ENCODE results near the gene POLR2F.
"Not testable (repeated sequence)": the region's sequence is repeated elsewhere in the genome, so short reads cannot be mapped to it uniquely, and the experiment has no call there.

Gene POLR2F

GRCh38 chr22:37973271-37974170, 20.0 kb downstream of the POLR2F start:
- no peak for DNase-seq
- TF ChIP-seq POLR2A (IDR thresholded peaks at IDR 0.05; ENCODE audit: low read length) (no peak), GATA1 (IDR thresholded peaks at IDR 0.05; ENCODE audit: low read depth, low read length) (no peak)

GRCh38 chr22:37975153-37975552, 21.7 kb downstream of the POLR2F start:
- TF ChIP-seq POLR2A (IDR thresholded peaks at IDR 0.05; ENCODE audit: low read length) (no peak), GATA1 (IDR thresholded peaks at IDR 0.05; ENCODE audit: low read depth, low read length) (no peak)
- no peak for DNase-seq

- DNase-seq, result not testable (repeated sequence)
These were observed 22.5 kb downstream of the POLR2F start for GRCh38 chr22:37976022-37976421.

GRCh38 chr22:37976547-37976946, 23.0 kb downstream of the POLR2F start:
- no peak for DNase-seq
- TF ChIP-seq POLR2A (IDR thresholded peaks at IDR 0.05; ENCODE audit: low read length), result no peak
- TF ChIP-seq GATA1 (IDR thresholded peaks at IDR 0.05; ENCODE audit: low read depth, low read length), result no peak

GRCh38 chr22:37979782-37980181, 26.3 kb downstream of the POLR2F start:
- DNase-seq, result no peak
- TF ChIP-seq POLR2A (IDR thresholded peaks at IDR 0.05; ENCODE audit: low read length), result no peak
- TF ChIP-seq GATA1 (IDR thresholded peaks at IDR 0.05; ENCODE audit: low read depth, low read length), result no peak

GRCh38 chr22:37981282-37982011, 27.9 kb downstream of the POLR2F start:
- TF ChIP-seq GATA1 (IDR thresholded peaks at IDR 0.05; ENCODE audit: low read depth, low read length) (no peak), POLR2A (IDR thresholded peaks at IDR 0.05; ENCODE audit: low read length) (no peak)
- DNase-seq, result peak in 1 of 2 experiments; percentile 17

- no peak for DNase-seq
- no peak for TF ChIP-seq POLR2A (IDR thresholded peaks at IDR 0.05; ENCODE audit: low read length)
These were observed 28.8 kb downstream of the POLR2F start for GRCh38 chr22:37982151-37982785.

GRCh38 chr22:37982938-37983859, 29.7 kb downstream of the POLR2F start:
- TF ChIP-seq POLR2A (IDR thresholded peaks at IDR 0.05; ENCODE audit: low read length) (no peak), GATA1 (IDR thresholded peaks at IDR 0.05; ENCODE audit: low read depth, low read length) (no peak)
- peak in 1 of 2 experiments; percentile 23 for DNase-seq

GRCh38 chr22:37983860-37984791, 30.6 kb downstream of the POLR2F start, which contains the start of gene SOX10:
Gene SOX10 (minus strand): TSS chr22:37984555. CDS start chr22:37983784, 771 bp downstream.
- no peak for DNase-seq
- TF ChIP-seq GATA1 (IDR thresholded peaks at IDR 0.05; ENCODE audit: low read depth, low read length), result no peak
- TF ChIP-seq POLR2A (IDR thresholded peaks at IDR 0.05; ENCODE audit: low read length), result no peak

- no peak for TF ChIP-seq GATA1 (IDR thresholded peaks at IDR 0.05; ENCODE audit: low read depth, low read length)
- no peak for TF ChIP-seq POLR2A (IDR thresholded peaks at IDR 0.05; ENCODE audit: low read length)
- DNase-seq, result no peak
These were observed 31.6 kb downstream of the POLR2F start for GRCh38 chr22:37985050-37985585.

- no peak for DNase-seq
- TF ChIP-seq GATA1 (IDR thresholded peaks at IDR 0.05; ENCODE audit: low read depth, low read length) (no peak), POLR2A (IDR thresholded peaks at IDR 0.05; ENCODE audit: low read length) (no peak)
These were observed 32.3 kb downstream of the POLR2F start for GRCh38 chr22:37985751-37986281.

GRCh38 chr22:37986371-37986770, 32.9 kb downstream of the POLR2F start:
- no peak for TF ChIP-seq POLR2A (IDR thresholded peaks at IDR 0.05; ENCODE audit: low read length)
- TF ChIP-seq GATA1 (IDR thresholded peaks at IDR 0.05; ENCODE audit: low read depth, low read length), result no peak
- no peak for DNase-seq

Data from erythroblast (primary cell).